ENCODE measurements around the gene SLC15A3. TPM values are rescaled to one million over a fixed set of nuclear protein-coding genes. Genes with fewer than 3 reads are reported as not detected.

The SLC15A3 gene
- total and polyA plus RNA-seq, 7 experiments from 2014 or later = 0.85 to 101 (median 10.2) TPM

- Histone ChIP-seq H3K4me3 (ENCODE audit: low read length) (peak overlapping the region; percentile 83), H3K27me3 (ENCODE audit: control insufficient read depth in 2 of 2, insufficient read depth in 2 of 2, low read length in 2 of 2) (no peaks in the 10 kb centered on the region), H3K9me3 (ENCODE audit: control insufficient read depth in 2 of 3, low read length in 3 of 3) (no peaks in the 10 kb centered on the region), H3K27ac (ENCODE audit: low read depth, low read length) (peak overlapping the region; percentile 96), H3K36me3 (ENCODE audit: control insufficient read depth in 2 of 3, insufficient read depth in 3 of 3, low read length in 3 of 3) (peaks cover 0 to 18% (median 0%) of the 10 kb centered on the region in 3 experiments), H3K4me1 (ENCODE audit: control insufficient read depth in 2 of 2, insufficient read depth in 2 of 2, low read length in 2 of 2) (peaks cover 18 to 21% of the 10 kb centered on the region in 2 donors)
- DNase-seq (no peak), ATAC-seq (no peak)
- Mint-ChIP-seq H3K36me3 (peaks cover 0 to 32% (median 15%) of the 10 kb centered on the region in 5 donors), H3K4me1 (peaks cover 14 to 31% (median 21%) of the 10 kb centered on the region in 7 donors), H3K27ac (peak overlapping the region; percentile 91 to 99 (median 96)), H3K4me3 (peak overlapping the region; percentile 92 to 98 (median 96)), H3K9me3 (peaks cover 0 to 4% (median 0%) of the 10 kb centered on the region in 11 donors), H3K27me3 (peaks cover 0 to 8% (median 0%) of the 10 kb centered on the region in 5 donors)
- intact Hi-C loops (cut with micrococcal nuclease) = loop anchor here (1.0 to 2.0 kb wide), 15 partner anchors 15 to 216 kb away; partner anchors contain the start of genes CD5 (in 2 of the 2) and VPS37C (in 1 of the 2)
- ChIA-PET POLR2A (interaction anchor here (0.6 to 3.6 kb wide), 17 partner anchors 8 to 217 kb away, joined by 3 to 23 read pairs (median 5); partner anchors contain the start of genes CD5 and SLC15A3), CTCF (interaction anchor here (0.6 to 3.6 kb wide), 21 partner anchors 17 to 152 kb away, joined by 3 to 20 read pairs (median 4); partner anchors contain the start of gene TMEM109)
Observed at GRCh38 chr11:60970890-60971289, 18.9 kb upstream of the SLC15A3 start.

- Histone ChIP-seq H3K27me3 (ENCODE audit: control insufficient read depth in 2 of 2, insufficient read depth in 2 of 2, low read length in 2 of 2) (no peaks in the 10 kb centered on the region), H3K4me1 (ENCODE audit: control insufficient read depth in 2 of 2, insufficient read depth in 2 of 2, low read length in 2 of 2) (peaks cover 13 to 17% of the 10 kb centered on the region in 2 donors), H3K9me3 (ENCODE audit: control insufficient read depth in 2 of 3, low read length in 3 of 3) (no peaks in the 10 kb centered on the region), H3K36me3 (ENCODE audit: control insufficient read depth in 2 of 3, insufficient read depth in 3 of 3, low read length in 3 of 3) (peaks cover 0 to 18% (median 0%) of the 10 kb centered on the region in 3 experiments), H3K4me3 (ENCODE audit: low read length) (peak overlapping the region; percentile 83), H3K27ac (ENCODE audit: low read depth, low read length) (peak overlapping the region; percentile 96)
- Mint-ChIP-seq H3K27ac (peak overlapping the region; percentile 39 to 99 (median 95)), H3K36me3 (peaks cover 0 to 30% (median 14%) of the 10 kb centered on the region in 5 donors), H3K4me3 (peak overlapping the region; percentile 92 to 98 (median 96)), H3K9me3 (peaks cover 0 to 4% (median 0%) of the 10 kb centered on the region in 11 donors), H3K27me3 (peaks cover 0 to 11% (median 0%) of the 10 kb centered on the region in 5 donors), H3K4me1 (peaks cover 14 to 29% (median 20%) of the 10 kb centered on the region in 7 donors)
- ChIA-PET CTCF (interaction anchor here (0.9 to 3.6 kb wide), 19 partner anchors 16 to 162 kb away, joined by 3 to 20 read pairs (median 4); no protein-coding TSS in a partner anchor), POLR2A (interaction anchor here (1.0 to 3.6 kb wide), 9 partner anchors 17 to 159 kb away, joined by 3 to 23 read pairs (median 5); partner anchors contain the start of genes CD5 and SLC15A3)
- peak; percentile 83 for ATAC-seq
- DNase-seq = peak; percentile 66 to 85 (median 80)
- intact Hi-C loops (cut with micrococcal nuclease) = loop anchor here (1.0 to 2.0 kb wide), 11 partner anchors 16 to 217 kb away; partner anchors contain the start of gene CD5 (in 2 of the 2)
Observed at GRCh38 chr11:60970369-60970774, 18.4 kb upstream of the SLC15A3 start.

DNA sequence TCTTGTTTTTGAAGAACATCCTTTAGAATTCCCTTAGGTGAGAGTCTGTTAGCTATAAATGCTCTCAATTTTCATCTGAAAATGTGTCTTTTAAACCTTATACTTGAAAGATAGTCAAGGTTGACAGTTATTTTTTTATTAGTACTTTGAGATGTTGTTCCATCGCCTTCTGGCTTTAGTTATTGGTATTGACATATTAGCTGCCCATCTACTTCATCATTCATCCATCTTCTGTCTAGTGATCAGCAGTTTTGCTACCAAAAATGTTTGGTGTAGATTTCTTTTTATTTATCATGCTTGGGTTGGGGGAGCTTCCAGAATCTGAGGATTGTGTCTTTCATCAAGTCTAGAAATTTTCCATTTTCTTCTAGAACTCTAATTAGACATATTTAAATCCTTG lies 16.2 kb upstream of the SLC15A3 start:
- Histone ChIP-seq H3K36me3 (ENCODE audit: control insufficient read depth in 2 of 3, insufficient read depth in 3 of 3, low read length in 3 of 3) (peaks cover 0 to 18% (median 0%) of the 10 kb centered on the region in 3 experiments), H3K27me3 (ENCODE audit: control insufficient read depth in 2 of 2, insufficient read depth in 2 of 2, low read length in 2 of 2) (no peaks in the 10 kb centered on the region), H3K27ac (ENCODE audit: low read depth, low read length) (no peak overlapping the region), H3K4me3 (ENCODE audit: low read length) (no peak overlapping the region), H3K4me1 (ENCODE audit: control insufficient read depth in 2 of 2, insufficient read depth in 2 of 2, low read length in 2 of 2) (peaks cover 11 to 15% of the 10 kb centered on the region in 2 donors), H3K9me3 (ENCODE audit: control insufficient read depth in 2 of 3, low read length in 3 of 3) (no peaks in the 10 kb centered on the region)
- peaks cover 0 to 4% (median 0%) of the 10 kb centered on the region in 11 donors for H3K9me3 Mint-ChIP-seq
- POLR2A ChIA-PET = interaction anchor here (1.0 to 3.6 kb wide), 3 partner anchors 161 to 166 kb away, joined by 3 to 23 read pairs (median 4); no protein-coding TSS in a partner anchor
- H3K27me3 Mint-ChIP-seq = peaks cover 0 to 11% (median 0%) of the 10 kb centered on the region in 5 donors
- CTCF ChIA-PET = interaction anchor here (0.7 to 2.0 kb wide), 3 partner anchors 11 to 75 kb away, joined by 3 to 13 read pairs (median 7); no protein-coding TSS in a partner anchor
- H3K36me3 Mint-ChIP-seq = peaks cover 0 to 14% (median under 1%) of the 10 kb centered on the region in 5 donors
- H3K4me1 Mint-ChIP-seq = peaks cover 9 to 20% (median 17%) of the 10 kb centered on the region in 7 donors
- H3K4me3 Mint-ChIP-seq = no peak overlapping the region
- no peak for ATAC-seq
- no peak for DNase-seq
- H3K27ac Mint-ChIP-seq = peak overlapping the region in 1 of 9 donors; percentile 26
- intact Hi-C loops (cut with micrococcal nuclease) = no loop called here

- no peak overlapping the region for H3K4me3 Mint-ChIP-seq
- POLR2A ChIA-PET = interaction anchor here (1.2 kb wide), 1 partner anchor 162 kb away, joined by 4 read pairs; no protein-coding TSS in a partner anchor
- Histone ChIP-seq H3K36me3 (ENCODE audit: control insufficient read depth in 2 of 3, insufficient read depth in 3 of 3, low read length in 3 of 3) (peaks cover 0 to 4% (median 0%) of the 10 kb centered on the region in 3 experiments), H3K27ac (ENCODE audit: low read depth, low read length) (no peak overlapping the region), H3K9me3 (ENCODE audit: control insufficient read depth in 2 of 3, low read length in 3 of 3) (no peaks in the 10 kb centered on the region), H3K4me3 (ENCODE audit: low read length) (no peak overlapping the region), H3K27me3 (ENCODE audit: control insufficient read depth in 2 of 2, insufficient read depth in 2 of 2, low read length in 2 of 2) (no peaks in the 10 kb centered on the region), H3K4me1 (ENCODE audit: control insufficient read depth in 2 of 2, insufficient read depth in 2 of 2, low read length in 2 of 2) (peaks cover 11 to 15% of the 10 kb centered on the region in 2 donors)
- intact Hi-C loops (cut with micrococcal nuclease) = no loop called here
- H3K27me3 Mint-ChIP-seq = peaks cover 0 to 19% (median 0%) of the 10 kb centered on the region in 5 donors
- DNase-seq (no peak), ATAC-seq (no peak)
- CTCF ChIA-PET = interaction anchor here (0.6 kb wide), 2 partner anchors 57 to 85 kb away, joined by 3 to 5 read pairs; no protein-coding TSS in a partner anchor
- H3K4me1 Mint-ChIP-seq = peaks cover 9 to 20% (median 17%) of the 10 kb centered on the region in 7 donors
- peaks cover 0 to 6% (median 0%) of the 10 kb centered on the region in 5 donors for H3K36me3 Mint-ChIP-seq
- no peak overlapping the region for H3K27ac Mint-ChIP-seq
- peaks cover 0 to 4% (median 0%) of the 10 kb centered on the region in 11 donors for H3K9me3 Mint-ChIP-seq
Observed at GRCh38 chr11:60966890-60967289, 14.9 kb upstream of the SLC15A3 start.

- Histone ChIP-seq H3K27ac (ENCODE audit: low read depth, low read length) (no peak overlapping the region), H3K27me3 (ENCODE audit: control insufficient read depth in 2 of 2, insufficient read depth in 2 of 2, low read length in 2 of 2) (no peaks in the 10 kb centered on the region), H3K36me3 (ENCODE audit: control insufficient read depth in 2 of 3, insufficient read depth in 3 of 3, low read length in 3 of 3) (no peaks in the 10 kb centered on the region), H3K9me3 (ENCODE audit: control insufficient read depth in 2 of 3, low read length in 3 of 3) (no peaks in the 10 kb centered on the region), H3K4me3 (ENCODE audit: low read length) (no peak overlapping the region), H3K4me1 (ENCODE audit: control insufficient read depth in 2 of 2, insufficient read depth in 2 of 2, low read length in 2 of 2) (no peaks in the 10 kb centered on the region)
- Mint-ChIP-seq H3K27ac (no peak overlapping the region), H3K9me3 (peaks cover 0 to 4% (median 0%) of the 10 kb centered on the region in 11 donors), H3K4me1 (peaks cover 0 to 4% (median 0%) of the 10 kb centered on the region in 7 donors), H3K36me3 (peaks cover 0 to 3% (median 0%) of the 10 kb centered on the region in 5 donors), H3K4me3 (no peak overlapping the region), H3K27me3 (peaks cover 0 to 40% (median 3%) of the 10 kb centered on the region in 5 donors)
- no peak for DNase-seq
- ATAC-seq = no peak
- CTCF ChIA-PET = interaction anchor here (0.6 to 1.2 kb wide), 3 partner anchors 20 to 222 kb away, joined by 3 to 5 read pairs (median 3); no protein-coding TSS in a partner anchor
- intact Hi-C loops (cut with micrococcal nuclease) = no loop called here
- POLR2A ChIA-PET = interaction anchor here (1.3 kb wide), 1 partner anchor 164 kb away, joined by 4 read pairs; no protein-coding TSS in a partner anchor
Observed at GRCh38 chr11:60964801-60965200, 12.8 kb upstream of the SLC15A3 start.

DNA sequence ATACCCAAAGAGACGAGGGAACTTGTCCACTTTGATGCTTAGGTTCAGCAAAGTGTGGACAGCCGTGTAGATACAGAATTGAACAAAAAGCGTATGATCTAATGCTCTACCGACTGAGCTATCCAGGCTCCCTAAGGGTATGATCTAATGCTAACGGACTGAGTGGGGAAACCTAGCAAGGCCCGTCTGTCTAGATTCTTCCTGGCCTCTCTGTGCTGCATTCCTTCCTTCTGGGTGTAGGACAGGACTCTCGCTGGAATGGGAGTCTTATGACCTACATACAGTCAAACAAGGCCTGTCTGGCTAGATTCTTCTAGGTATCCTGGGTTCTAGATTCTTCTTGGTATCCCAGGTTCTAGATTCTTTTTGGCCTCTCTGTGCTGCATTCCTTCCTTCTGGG lies 8.4 kb upstream of the SLC15A3 start:
- Mint-ChIP-seq H3K27me3 (peaks cover 0 to 48% (median 0%) of the 10 kb centered on the region in 5 donors), H3K4me1 (peaks cover 0 to 4% (median 3%) of the 10 kb centered on the region in 7 donors), H3K27ac (no peak overlapping the region), H3K36me3 (no peaks in the 10 kb centered on the region), H3K4me3 (no peak overlapping the region), H3K9me3 (peaks cover 0 to 3% (median 0%) of the 10 kb centered on the region in 11 donors)
- ATAC-seq (no peak), DNase-seq (no peak)
- intact Hi-C loops (cut with micrococcal nuclease) = no loop called here
- no peaks in the 10 kb centered on the region for H3K4me1 ChIP-seq (ENCODE audit: control insufficient read depth in 2 of 2, insufficient read depth in 2 of 2, low read length in 2 of 2)
- no peak overlapping the region for H3K27ac ChIP-seq (ENCODE audit: low read depth, low read length)
- no peak overlapping the region for H3K4me3 ChIP-seq (ENCODE audit: low read length)
- POLR2A ChIA-PET = interaction anchor here (0.6 to 1.3 kb wide), 2 partner anchors 14 to 128 kb away, joined by 3 to 4 read pairs; no protein-coding TSS in a partner anchor
- CTCF ChIA-PET = interaction anchor here (1.1 kb wide), 1 partner anchor 9 kb away, joined by 4 read pairs; no protein-coding TSS in a partner anchor
- H3K9me3 ChIP-seq (ENCODE audit: control insufficient read depth in 2 of 3, low read length in 3 of 3) = no peaks in the 10 kb centered on the region
- no peaks in the 10 kb centered on the region for H3K36me3 ChIP-seq (ENCODE audit: control insufficient read depth in 2 of 3, insufficient read depth in 3 of 3, low read length in 3 of 3)
- H3K27me3 ChIP-seq (ENCODE audit: control insufficient read depth in 2 of 2, insufficient read depth in 2 of 2, low read length in 2 of 2) = no peaks in the 10 kb centered on the region
